CD4-positive, alpha-beta T cell treated with Interleukin-4 for 4 hours (primary cell): ENCODE measurements around the gene DPP3.
A peak's percentile ranks its signal among the peaks of the same experiment; 100 is the strongest.
"Not testable (repeated sequence)": the region's sequence is repeated elsewhere in the genome, so short reads cannot be mapped to it uniquely, and the experiment has no call there.

Experiments
- DNase-seq: peaks from one replicate; pipeline ENCODE4 v3.0.0-alpha.2; 2020

DPP3 gene

GRCh38 chr11:66480117-66480938 lies at the start of gene DPP3:
DPP3 (plus strand) TSS chr11:66480434; CDS start chr11:66482201, 1,767 bp downstream.
- peak; percentile 94 for DNase-seq

GRCh38 chr11:66431287-66431686 lies 48.9 kb upstream of the DPP3 start:
- DNase-seq: not testable (repeated sequence)

- DNase-seq: not testable (repeated sequence)
Observed at GRCh38 chr11:66431871-66432329, 48.3 kb upstream of the DPP3 start.

GRCh38 chr11:66432597-66432996 lies 47.6 kb upstream of the DPP3 start:
- DNase-seq: no peak

GRCh38 chr11:66437979-66438503 lies 42.2 kb upstream of the DPP3 start:
- no peak for DNase-seq

- peak; percentile 90 for DNase-seq
Observed at GRCh38 chr11:66438504-66439466, 41.4 kb upstream of the DPP3 start, which contains the start of gene MRPL11. MRPL11 (minus strand) TSS chr11:66438848; CDS start chr11:66438754, 94 bp downstream.

- DNase-seq: not testable (repeated sequence)
Observed at GRCh38 chr11:66440101-66440939, 39.9 kb upstream of the DPP3 start.

GRCh38 chr11:66440940-66441282 lies 39.3 kb upstream of the DPP3 start:
- DNase-seq: not testable (repeated sequence)

GRCh38 chr11:66443602-66444001 lies 36.6 kb upstream of the DPP3 start:
- DNase-seq: no peak

- DNase-seq: no peak
Observed at GRCh38 chr11:66447012-66447411, 33.2 kb upstream of the DPP3 start.

- DNase-seq: no peak
Observed at GRCh38 chr11:66448523-66448922, 31.7 kb upstream of the DPP3 start.

GRCh38 chr11:66450560-66450959 lies 29.7 kb upstream of the DPP3 start:
- no peak for DNase-seq

- no peak for DNase-seq
Observed at GRCh38 chr11:66451663-66452062, 28.6 kb upstream of the DPP3 start.

- no peak for DNase-seq
Observed at GRCh38 chr11:66454247-66454646, 26.0 kb upstream of the DPP3 start.

GRCh38 chr11:66454828-66455227 lies 25.4 kb upstream of the DPP3 start:
- no peak for DNase-seq

GRCh38 chr11:66457826-66458225 lies 22.4 kb upstream of the DPP3 start:
- no peak for DNase-seq

- DNase-seq: no peak
Observed at GRCh38 chr11:66459138-66459778, 21.0 kb upstream of the DPP3 start.

- no peak for DNase-seq
Observed at GRCh38 chr11:66462010-66462409, 18.2 kb upstream of the DPP3 start.

- DNase-seq: no peak
Observed at GRCh38 chr11:66462911-66463310, 17.3 kb upstream of the DPP3 start.

- DNase-seq: not testable (repeated sequence)
Observed at GRCh38 chr11:66464116-66464515, 16.1 kb upstream of the DPP3 start.

- no peak for DNase-seq
Observed at GRCh38 chr11:66464916-66465315, 15.3 kb upstream of the DPP3 start.
